HG03039 (cell line): ENCODE results near the gene SIVA1.

Experiments
- ATAC-seq: cut with Tn5 transposase; IDR thresholded peaks from one replicate; pipeline ENCODE4 v1.9.1; 2021; ENCODE audit warnings: mild to moderate bottlenecking, moderate library complexity; ENCODE audit not compliant: unreplicated experiment

SIVA1 gene

DNA sequence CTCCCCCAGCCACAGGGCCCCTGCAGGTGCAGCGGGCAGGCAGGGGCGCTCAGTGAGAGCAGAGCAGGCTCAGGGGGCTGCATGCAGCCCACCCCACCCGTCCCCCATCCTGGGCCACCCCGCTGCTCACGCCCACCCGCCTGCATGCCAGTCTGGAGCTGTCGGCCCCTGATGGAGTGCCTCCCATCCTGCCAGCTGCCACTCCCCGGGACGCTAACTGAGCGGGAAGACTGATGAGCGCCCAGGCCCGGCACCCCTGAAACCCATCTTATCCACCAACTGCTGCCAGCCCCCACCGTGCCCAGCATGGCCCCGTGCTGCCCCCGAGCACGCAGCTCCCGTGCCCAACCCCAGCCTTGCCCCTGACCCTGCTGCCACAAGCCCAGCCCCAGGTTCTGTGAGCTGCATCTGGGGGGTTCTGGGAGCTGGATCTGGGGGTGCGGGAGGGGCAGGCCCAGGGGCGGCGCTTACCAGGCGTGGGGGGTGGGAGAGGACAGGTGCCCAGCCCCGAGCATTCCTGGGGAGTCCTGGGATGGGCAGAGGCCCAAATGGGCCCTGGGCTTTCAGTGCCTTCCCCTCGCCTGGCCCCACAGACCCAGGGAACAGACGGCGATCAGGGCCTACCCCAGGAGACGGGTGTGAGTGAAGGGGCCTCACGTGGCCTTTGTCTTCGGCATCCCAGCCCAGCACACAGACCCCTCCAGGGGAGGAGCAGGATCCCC lies 29.3 kb downstream of the SIVA1 start:
- ATAC-seq = no peak

DNA sequence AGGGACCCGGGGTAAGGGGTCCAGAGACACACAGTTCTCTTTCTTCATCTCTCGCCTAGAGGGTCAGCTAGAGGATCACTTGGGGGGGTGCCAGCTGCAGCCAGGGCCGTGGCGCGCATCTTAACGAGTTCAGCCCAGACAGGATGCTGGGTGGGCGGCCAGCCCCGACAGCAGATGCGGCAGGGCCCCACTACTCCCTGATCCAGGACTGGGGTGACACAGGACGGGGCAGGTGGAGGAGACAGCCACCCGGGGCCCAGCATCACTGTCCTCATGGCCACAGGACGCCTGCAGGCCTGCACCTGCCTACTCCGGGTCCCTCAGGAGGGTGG lies 29.8 kb downstream of the SIVA1 start:
- no peak for ATAC-seq

DNA sequence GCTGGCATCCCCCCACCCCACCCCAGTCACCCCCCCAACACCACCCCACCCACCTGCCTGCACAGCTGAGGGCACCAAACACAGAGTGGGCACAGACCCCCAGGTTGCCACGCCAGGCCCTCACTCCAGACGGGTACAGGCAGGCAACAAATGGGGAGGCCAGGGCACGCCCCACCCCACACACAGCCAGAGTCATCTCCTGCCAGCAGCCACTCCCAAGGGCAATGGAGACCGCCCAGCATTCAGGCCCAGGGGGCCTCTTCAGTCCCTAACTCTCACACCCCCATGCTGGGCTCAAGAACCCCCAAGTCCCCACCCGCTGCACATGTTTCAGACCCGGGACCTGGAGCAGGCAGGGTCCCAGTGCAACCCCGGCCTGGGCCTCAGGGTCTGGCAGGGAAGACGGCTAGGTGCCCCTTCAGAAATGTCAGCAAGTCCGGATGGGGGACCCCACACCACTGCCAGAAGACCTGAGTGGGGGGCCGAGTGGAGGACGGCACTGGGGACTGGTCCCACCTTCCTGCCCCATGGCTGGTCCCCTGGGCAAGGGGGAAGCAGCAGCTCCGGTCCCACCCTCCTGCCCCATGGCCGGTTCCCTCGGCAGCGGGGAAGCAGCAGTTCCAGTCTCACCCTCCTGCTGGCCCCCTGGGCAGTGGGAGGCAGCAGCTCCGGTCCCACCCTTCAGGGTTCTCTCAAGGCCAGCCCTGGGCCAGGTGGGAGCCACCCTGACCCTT lies 30.7 kb downstream of the SIVA1 start:
- ATAC-seq = no peak

DNA sequence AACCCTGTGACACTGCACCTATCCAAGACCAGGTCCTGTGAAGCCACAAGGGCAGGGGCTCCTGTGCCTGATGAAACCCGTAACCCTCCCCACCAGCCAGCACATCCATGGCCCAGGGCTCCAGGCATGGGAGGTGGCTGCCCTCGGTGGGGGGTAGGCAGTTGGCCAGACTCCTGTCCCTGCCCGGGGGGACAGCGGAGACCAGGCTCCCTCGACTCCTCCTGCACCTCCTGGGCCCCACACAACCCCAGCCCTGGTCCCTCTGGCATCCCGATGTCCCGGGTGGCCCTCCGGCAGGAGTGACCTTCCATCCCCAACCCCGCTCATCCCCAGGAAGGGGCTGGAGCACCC lies 31.2 kb downstream of the SIVA1 start:
- ATAC-seq = no peak

DNA sequence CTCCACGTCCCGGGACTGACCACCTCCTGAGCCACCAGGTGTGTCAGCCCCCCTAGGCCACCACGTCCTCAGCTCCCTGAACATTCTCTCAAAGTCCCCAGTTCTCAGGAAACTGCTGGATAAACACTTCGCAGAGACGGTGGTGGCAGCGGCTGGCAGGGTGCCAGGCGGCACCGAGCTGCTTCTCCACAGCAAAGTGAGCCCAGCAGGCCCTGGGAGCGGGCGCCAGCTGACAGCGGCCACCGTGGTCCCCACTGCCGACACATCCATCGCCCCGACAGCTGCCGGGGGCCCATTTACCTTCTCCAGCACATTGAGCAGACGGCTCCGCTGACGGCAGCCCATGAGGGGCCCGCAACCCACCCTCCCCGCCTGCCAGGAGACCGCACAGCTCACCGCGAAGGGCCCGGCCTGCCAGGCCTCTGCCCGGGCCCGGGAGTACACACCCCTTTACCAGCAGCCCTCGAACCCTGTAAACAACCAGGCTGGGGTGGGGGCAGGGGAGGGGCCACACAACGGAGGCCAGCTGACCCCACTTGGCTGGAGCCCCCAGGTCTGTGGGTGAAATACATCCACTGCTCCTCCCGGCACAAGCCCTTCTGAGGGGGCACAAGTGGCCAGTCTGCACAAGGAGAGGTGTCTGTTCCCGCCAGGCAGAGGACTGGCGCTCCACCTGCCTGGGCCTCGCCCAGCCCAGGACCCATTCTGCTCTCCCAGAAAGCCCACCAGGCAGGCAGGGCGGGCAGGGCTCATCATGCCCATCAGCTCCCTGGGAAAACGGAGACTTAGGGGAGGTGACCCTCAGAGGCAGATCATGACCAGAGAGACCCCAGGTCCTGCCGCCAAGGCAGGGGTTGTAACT lies 32.1 kb downstream of the SIVA1 start:
- no peak for ATAC-seq

DNA sequence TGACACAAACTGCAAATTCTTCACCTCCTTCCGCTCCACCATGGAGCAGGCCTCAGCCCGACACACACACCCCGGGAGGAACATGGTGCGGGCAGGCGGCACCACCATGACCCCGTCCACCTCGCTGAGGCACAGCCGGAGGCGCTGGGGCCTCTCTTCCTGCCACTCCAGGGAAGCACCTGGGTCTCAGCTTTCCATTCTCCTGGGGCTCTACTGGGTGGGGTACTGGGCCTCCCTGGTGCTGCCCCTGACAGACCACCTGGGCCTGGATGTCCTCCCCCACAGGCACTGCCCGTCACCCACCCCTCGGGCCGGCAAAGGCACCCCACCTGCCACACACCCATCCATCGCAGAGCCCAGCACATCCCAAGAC lies 32.7 kb downstream of the SIVA1 start:
- ATAC-seq = no peak

DNA sequence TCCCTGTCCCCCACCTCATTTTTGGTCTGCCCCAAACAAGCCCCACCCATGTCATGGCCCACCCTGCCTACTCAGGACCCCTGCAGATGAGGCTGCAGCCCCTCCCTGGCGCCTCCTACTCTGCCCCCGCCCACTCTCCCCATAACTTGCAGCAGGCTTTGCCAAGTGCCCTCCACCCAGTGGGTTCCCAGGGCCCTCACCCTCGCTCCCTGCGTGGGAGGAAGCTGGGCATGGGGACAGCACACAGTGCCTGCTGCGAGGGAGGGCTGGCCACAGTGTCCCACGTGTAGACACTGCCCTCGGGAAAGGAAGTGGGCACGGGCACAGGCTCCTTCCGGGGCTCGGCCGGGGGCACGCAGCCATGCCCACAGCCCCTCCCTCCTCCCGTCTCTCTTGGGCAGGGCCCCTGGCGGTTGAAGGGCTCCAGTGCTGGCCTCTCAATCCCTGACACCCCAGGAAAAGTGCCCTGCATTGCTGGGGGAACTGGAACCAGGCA lies 33.2 kb downstream of the SIVA1 start:
- no peak for ATAC-seq

DNA sequence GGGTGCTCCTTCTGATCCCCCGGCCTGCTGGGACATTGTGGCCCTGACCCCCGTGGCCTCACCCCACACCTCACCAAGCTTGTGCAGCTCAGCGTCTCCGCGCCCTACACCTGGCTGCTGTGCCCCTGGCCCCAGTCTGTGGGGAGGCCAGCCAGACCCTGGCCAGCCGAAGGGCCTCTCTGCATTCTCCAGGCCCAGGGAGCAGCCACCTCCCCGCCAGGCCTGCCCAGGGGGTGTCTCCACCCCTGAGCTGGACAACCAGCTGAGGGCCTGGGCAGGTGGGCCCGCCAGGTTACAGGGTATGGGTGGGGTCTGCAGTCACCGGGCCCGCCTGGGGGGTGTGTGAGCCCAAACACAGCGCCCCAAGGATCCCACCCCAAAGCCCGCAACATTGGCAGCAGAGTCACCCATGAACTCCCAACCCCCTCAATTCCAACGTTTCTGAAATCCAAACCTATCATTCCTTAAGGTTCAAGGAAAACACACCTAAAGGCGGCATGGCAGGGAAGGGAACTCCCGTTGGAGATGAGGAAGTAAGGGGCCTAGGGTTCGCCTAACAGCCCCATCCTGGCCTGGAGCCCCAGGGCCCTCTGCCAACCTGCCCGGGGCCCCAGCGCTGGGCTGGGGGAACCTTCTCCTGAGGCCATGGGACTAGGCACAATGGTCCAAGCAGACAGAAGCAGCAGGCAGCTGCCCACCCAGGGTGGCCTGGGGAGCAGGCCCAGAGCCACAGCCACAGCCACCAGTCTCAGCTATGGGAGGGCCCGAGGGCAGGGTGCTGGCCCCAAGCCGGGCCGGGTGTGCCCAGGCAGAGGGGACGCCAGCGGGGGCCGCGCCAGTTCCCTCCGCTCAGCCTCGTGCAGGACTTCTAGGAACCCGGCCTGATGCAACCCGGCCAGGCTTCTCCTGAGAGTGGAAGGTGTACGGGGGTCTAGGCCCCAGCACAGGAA lies 34.1 kb downstream of the SIVA1 start:
- no peak for ATAC-seq

DNA sequence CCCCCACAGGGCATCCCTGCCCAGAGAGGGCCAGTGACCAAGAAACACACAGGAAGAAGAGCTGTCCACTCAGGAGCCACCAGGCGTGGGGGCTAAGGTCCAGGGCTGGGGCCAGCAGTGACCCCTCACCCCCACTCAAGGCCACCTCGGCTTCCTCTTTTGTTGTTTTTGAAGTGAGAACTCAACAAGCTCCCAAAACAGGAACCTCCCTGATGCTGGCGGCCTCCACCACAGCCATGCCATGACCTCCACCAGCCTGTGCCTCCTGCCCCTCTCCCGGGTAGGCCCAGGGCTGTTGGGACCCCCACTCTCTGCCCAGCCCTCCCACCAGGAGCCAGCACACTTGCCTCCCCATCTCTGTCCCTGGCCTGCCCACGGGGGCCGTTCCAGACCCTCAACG lies 34.8 kb downstream of the SIVA1 start:
- no peak for ATAC-seq

DNA sequence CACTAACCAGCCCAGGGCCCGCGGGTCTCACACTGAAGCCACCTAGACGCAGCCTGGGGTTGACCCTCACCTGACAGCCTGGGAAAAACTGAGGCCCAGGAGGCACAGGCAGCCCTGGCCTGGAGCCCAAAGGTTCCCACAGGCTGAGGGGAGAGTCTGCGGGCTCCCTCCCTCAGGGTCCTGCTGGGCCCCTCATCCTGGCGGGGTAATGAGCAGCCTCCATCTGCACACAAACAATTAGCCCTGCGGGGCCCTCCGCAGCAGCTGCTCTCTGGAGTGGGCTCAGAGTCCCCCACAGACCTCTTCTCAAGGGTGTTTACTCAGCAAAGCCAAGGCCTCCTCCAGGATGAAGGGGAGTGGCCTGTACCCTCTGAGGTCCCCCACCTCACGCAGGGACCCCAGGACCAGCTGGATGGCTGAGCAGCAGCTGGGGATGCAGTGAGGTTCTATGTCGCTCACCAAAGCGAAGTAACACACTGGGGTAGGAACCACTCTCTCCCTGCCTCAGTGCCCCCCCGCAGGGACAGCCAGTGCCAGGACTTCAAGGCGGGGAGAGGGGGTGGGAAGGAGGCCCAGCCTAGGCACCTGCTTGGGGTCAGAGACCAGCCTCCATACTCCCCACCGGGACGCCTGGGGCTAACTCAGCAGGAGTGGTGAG lies 35.3 kb downstream of the SIVA1 start:
- ATAC-seq = no peak

DNA sequence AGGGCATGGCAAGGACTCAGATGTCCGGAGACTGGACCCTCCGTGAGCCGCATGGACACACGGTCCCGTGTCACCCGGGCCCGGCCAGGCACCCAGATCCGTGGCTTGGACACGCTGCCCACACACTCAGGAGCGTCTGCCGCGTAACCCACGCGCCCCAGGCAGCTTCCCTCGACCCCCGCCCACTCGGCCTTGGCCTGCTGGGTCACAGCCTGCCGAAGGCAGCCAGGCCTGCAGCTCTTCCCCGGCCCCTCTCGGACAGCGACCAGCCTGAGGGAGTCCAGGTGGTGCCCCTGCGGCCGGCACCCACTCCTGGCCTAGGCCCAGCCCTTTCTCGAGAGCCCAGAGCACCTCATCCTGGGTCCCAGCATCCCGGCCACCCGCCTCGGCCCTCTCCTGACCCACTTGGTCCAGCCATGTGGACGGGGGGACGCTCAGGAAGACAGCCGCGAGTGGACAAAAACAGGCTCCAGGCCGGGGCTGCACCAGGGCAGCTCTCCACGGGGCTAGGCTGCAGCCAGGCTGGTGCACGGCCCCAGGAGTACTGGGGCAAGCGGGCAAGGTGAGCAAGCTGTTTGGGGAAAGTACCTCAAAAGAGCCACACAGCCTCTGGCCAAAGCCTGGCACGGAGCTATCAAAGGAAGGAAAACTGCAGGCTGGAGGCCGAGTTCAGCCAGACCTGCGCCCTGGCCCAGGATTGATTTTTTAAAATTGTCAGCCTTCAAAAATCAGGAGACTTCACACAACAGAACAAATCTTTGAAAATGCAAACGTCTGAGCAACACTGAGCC lies 36.1 kb downstream of the SIVA1 start:
- no peak for ATAC-seq

DNA sequence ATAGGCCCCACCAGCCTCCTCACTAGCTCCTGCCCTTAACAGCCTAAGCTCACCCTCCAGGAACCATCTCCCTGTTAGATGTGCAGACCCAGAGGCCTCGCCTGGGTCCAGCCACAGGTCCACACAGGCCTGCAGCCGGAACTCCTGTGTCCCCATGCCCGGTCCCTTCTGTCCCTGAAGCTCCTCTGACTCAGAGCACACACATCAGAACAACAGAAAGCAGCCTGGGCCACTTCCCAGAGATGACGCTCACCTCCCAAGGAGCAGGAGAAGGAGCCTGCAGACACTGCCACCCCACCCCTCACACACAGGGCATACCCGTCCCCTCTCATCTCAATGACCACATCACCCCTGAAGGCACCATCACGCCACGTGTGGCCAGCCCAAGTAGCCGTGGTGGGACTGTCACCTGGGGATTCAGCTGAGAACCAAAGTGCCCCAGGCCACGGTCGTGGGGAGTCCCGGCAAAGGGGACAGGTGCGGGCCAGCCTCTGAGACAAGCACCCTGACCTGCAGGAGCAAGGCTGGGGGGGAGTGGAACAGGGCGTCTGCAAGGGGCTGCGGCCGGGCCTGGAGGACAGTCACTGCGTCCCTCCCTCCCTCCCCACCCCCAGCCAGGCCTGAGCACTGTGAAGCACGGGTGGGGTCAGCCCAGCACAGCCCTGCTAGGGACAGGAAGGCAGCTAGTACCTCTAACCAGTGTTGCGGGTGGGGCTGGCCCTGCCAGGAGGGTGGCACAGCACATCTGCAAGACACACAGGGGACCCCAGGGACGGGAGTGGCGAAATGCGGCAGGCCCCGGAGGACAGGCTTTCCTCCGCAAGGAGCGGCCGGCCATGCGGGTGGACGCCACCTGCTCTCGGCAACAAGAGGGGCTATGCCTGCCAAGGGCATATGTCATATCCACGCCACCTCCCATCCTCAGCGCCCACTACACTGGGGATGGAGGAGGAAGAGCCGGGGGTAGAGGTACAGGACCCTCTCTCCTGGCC lies 37.1 kb downstream of the SIVA1 start:
- ATAC-seq = no peak

DNA sequence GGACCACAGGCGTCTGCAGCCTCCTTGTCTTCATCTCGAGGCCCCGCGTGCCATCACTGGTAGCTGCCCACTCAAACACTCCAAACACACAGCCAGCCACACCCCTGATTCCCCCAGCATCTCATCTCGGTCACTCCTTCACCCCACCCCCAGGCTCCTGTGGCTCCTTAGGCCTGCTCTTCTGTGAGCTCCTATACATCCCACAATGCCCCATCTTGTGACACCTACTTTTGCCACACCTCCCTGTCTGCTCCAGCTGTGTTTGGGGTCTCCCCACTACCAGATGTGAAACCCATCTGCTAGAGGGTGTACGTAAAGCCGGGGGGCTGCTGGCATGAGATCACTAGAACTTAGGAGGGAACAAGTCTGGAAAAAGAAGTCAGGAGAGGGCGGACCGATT lies 38.5 kb downstream of the SIVA1 start:
- ATAC-seq = no peak

DNA sequence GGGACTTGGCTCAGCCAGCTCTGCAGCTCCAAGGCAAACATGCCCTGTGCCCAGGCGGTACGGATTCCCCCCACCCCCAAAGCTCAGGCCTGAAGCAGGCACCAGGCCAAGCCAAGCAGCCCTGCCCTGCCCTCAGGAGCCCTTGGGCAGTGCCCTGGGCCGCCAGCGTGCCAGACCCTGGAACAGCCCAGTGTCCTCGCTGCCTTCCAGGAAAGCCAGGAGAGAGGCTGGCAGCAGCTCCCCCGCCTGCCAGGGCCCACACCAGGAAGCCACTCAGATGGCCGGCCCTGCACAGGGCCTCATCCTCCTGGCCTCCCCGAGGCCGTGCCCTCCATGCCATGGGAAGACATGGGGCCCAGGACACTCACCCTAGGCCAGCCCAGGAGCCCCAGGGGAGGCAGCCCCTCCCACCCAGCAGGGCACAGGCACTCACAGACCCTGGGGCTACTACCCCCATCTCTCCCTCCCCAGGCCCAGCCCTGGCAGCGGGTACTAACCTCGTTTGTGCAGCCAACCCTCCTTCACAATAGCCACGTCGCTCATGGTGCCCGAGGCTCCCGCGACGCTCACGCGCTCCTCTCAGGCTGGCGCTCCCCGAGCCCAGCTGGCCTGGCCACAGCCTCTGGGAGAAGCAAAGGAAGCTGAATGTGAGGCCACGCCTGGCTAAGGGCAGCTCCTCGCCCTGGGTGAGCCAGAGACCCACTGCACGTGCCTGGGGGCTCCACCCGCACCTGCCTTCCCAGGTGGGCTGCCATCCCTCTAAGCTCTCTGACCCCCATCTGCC lies 39.3 kb downstream of the SIVA1 start:
- no peak for ATAC-seq

DNA sequence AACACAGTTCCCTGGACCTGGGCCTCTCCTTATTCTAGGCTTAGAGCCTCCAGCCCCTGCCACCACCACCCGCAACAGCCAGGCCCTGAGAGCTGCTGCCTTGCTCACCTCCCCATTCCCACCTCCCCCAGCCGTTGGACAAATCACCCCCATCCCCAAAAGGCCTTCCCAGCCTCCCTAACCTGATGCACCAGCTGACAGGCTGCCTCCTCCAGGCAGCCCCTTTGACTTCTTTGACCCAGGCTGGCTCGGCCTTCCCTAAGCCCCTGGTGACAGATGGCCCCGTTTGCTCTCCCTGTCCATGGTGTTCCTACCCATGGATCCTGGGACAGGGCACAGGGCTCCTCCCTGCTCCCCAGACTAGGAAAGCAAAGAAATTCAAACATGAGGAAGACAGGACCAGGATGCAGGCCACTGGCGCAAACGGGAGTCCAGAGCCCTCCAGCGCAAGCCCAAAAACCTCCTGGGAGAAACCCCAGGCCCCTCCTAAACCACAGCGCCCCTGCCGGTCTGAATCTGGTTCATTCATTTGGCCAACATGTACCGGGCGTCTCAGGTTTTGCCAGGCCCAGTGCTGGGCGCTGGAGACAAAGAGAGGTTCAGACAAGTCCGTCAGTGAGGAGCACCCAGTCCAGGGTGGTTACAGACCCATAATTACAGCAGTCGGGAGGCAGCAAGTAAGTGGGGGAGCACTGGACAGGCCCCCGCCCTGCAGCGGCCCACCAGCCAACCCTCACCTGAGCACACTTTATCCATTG lies 40.2 kb downstream of the SIVA1 start:
- ATAC-seq = no peak

DNA sequence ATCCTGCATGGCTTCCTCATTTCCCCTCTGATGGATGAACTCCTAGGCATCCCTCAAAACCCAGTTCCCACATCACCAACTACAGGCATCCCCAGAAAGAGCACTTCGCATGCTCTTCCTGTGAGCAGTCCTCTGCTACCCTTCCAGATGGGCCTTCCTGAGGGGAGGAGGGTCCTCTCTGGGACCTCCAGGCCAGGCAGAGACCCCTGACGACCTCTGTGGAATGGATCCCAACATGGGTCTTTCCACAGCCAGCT lies 40.7 kb downstream of the SIVA1 start:
- no peak for ATAC-seq

DNA sequence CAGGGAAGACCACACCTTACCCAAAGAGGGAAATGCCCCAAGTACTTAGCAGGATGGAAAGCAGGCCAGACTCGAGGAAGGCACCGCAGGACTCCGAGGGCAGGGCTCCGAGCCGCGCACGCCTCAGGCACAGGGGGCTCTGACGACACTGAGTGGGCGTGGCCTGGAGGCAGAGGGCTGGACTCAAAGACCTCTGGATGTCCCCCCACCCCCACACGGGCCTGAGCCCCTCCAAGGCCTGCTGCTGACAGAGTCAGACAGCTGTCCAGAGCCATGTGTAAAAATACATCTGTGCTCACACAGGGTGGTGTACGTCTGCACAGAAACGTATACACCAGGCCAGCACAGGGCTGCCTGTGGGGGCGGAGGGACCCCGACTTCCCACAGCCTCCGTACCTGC lies 41.2 kb downstream of the SIVA1 start:
- ATAC-seq = no peak
